ENCODE results near the gene FOXC2.

Gene FOXC2

DNA sequence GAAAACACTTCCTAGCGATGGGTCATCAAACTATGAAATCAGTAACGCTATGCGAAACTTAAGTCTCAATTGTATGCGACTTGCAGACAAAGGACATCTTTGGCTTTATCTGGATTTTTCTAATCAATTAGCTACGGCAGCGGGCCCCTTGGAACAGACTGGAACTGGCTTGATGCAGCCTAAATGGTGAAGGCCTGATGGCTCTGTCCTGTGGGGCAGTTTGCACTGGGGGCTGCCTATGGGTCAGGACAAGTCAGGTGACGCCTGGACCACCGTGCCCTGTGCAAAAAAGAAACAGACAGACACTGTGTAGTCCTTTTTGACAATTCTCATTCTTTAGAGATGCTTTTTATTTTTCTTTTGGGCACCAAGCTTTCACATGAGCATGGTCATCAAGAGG, 33.6 kb upstream of the FOXC2 start:
- DNase-seq (ENCODE audit: low spot score), result no peak

GRCh38 chr16:86533767-86534351, 32.8 kb upstream of the FOXC2 start:
- DNase-seq (ENCODE audit: low spot score), result no peak

- DNase-seq (ENCODE audit: low spot score), result no peak
Measured at GRCh38 chr16:86534779-86535615, 31.6 kb upstream of the FOXC2 start.

DNA sequence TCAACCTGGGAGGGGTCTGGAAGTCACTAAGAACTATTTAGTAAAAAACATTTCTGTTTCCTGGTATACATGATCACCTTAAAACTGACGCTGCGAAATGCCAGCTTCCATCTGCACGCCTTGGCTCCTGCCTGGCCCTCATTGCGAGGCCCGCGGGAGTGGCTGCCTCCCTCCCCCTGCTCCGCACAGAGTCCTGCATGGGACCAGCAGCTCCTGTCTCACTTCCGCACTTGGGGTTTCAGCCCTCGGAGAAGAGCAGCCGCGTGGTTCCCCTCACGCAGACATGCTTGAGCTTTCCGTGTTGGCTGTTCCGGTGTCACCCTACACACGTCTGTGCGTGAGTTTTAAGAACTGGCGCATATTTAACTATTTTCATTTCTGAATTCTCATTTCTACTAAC, 30.0 kb upstream of the FOXC2 start:
- DNase-seq (ENCODE audit: low spot score), result no peak

DNA sequence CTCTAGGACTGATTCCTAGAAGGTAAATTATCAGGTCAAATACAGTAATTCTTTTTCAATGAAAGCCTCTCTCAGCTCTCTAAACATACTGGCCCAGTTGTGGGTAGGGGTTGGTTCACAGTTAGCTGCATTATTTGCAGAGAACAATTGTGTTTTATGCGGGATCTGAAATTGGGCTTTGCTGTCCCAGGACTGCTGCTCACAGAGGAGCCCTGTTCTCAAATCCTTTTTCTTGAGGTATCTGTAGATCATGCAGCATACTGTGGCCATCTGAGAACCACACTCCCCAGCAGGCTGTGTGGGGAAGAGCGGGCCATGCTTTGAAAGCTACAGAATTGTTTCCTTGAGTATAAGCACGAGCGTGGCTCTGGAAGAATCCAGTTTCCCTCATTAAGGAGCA, 29.1 kb upstream of the FOXC2 start:
- DNase-seq (ENCODE audit: low spot score), result no peak

DNA sequence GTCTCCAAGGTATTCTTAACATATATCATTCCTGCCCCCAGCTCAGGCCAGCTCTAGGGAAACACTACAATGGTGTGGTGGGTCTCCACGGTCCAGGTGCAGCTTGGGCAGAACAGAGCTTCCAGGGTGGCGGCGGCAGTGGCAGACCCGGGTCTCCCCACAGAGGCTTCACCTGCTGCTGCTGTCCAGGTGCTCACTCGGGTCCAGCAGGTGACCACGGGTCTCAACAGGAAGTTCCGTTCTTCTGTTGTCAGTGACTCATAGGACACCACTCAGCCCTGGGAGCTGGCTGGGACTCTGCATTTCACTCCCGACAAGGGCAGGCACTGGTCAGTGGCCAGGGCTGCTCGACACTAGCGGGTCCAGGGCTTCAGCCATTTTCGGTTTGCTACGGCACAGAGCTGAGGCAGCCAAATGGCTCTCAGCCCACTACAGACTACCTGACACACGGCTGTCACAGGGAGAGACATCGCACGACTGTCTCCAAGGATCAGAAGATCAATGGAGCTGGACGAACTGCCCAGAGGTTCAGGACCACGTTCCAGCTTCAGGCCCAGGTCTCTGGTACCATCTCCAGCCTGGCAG, 28.3 kb upstream of the FOXC2 start:
- no peak for DNase-seq (ENCODE audit: low spot score)

GRCh38 chr16:86540894-86541293, 25.7 kb upstream of the FOXC2 start:
- no peak for DNase-seq (ENCODE audit: low spot score)

DNA sequence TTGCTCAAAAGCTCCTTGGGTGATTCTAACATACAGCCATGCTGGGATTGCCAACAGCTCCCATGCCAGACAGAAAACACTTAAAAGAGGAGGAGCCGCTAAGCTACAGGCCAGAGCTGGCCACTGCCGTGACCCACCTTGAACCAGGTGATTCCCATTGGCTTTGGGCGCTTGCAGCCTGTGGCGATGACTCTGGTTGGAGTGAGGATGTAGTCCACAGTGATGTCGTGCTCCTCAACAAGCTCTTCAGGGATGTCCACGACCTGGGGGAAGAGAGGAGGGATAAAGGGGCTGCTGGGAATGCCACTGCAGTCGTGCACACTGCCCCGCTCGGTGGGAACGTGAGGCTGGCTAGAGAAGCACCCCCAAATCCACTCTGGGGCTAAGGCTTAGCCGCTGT, 25.1 kb upstream of the FOXC2 start:
- no peak for DNase-seq (ENCODE audit: low spot score)

GRCh38 chr16:86542756-86543750, 23.6 kb upstream of the FOXC2 start:
- DNase-seq (ENCODE audit: low spot score), result no peak

- DNase-seq (ENCODE audit: low spot score), result no peak
Measured at GRCh38 chr16:86545481-86545880, 21.1 kb upstream of the FOXC2 start.

GRCh38 chr16:86545954-86546637, 20.5 kb upstream of the FOXC2 start:
- DNase-seq (ENCODE audit: low spot score), result no peak

GRCh38 chr16:86546638-86547013, 20.0 kb upstream of the FOXC2 start:
- no peak for DNase-seq (ENCODE audit: low spot score)

- DNase-seq (ENCODE audit: low spot score), result no peak
Measured at GRCh38 chr16:86547286-86547685, 19.3 kb upstream of the FOXC2 start.

DNA sequence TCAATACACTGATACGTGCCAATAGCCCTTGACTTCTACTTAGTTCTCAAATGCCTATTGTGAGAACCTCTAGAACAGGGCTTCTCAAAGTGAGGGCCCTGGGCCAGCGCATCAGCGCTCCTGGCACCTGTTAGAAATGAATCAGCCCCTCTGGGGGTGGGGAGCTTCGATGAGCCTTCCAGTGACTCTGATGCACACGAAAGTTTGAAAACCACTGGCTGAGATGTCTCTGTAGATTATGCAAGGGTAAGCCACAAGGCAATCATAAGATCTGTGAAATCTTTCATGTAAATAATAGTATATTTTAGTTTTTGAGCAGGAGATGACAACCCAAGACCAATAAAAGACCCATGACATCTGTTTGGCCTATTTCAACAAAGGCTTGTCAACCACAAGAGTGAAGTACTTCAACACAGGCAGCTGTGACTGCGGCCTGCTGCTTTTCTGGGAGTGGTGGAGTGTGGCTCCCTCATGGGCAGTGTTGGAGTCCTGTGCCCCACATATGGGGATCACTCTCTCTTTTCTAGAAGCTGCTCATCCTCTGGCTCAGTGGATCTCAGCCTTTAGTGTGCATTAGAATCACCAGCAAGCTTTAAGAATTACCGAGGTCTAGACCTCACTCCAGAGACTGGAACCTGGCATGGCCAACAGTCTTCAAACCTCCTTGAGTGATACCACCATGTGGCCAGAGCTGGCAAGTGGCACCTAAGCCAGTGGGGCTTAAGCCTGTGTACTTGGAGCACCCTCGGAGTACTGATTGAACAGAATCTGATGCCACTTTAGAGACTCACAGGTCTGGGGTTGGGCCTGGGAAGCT, 17.3 kb upstream of the FOXC2 start:
- no peak for DNase-seq (ENCODE audit: low spot score)

GRCh38 chr16:86549893-86550190, 16.8 kb upstream of the FOXC2 start:
- DNase-seq (ENCODE audit: low spot score), result no peak

- no peak for DNase-seq (ENCODE audit: low spot score)
Measured at GRCh38 chr16:86550281-86550680, 16.3 kb upstream of the FOXC2 start.

DNA sequence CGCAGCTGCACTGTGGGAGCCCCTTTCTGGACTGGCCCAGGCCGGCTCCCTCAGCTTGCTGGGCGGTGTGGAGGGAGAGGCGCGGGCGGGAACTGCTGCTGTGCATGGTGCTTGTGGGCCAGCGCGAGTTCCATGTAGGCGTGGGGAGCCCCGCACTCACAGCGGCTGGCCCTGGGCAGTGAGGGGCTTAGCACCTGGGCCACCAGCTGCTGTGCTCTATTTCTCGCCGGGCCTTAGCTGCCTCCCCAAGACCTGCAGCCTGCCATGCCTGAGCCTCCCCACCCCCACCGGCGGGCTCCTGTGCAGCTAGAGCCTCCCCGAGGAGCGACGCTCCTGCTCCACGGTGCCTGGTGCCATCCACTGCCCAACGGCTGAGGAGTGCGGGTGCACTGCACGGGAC, 13.3 kb upstream of the FOXC2 start:
- DNase-seq (ENCODE audit: low spot score), result no peak

- no peak for DNase-seq (ENCODE audit: low spot score)
Measured at GRCh38 chr16:86554599-86554916, 12.1 kb upstream of the FOXC2 start.

GRCh38 chr16:86554917-86555703, 11.5 kb upstream of the FOXC2 start, which contains the start of gene MTHFSD:
TSS of gene MTHFSD (minus strand) at chr16:86555235. CDS start at chr16:86555184, 51 bp downstream.
- peak; percentile 99 for DNase-seq (ENCODE audit: low spot score)

- no peak for DNase-seq (ENCODE audit: low spot score)
Measured at GRCh38 chr16:86555704-86556075, 10.9 kb upstream of the FOXC2 start.

All from D341Med (cell line).